ENCODE data around the gene ZNF433.
"Not testable (repeated sequence)": the region's sequence is repeated elsewhere in the genome, so short reads cannot be mapped to it uniquely, and the experiment has no call there.

The ZNF433 gene

DNA sequence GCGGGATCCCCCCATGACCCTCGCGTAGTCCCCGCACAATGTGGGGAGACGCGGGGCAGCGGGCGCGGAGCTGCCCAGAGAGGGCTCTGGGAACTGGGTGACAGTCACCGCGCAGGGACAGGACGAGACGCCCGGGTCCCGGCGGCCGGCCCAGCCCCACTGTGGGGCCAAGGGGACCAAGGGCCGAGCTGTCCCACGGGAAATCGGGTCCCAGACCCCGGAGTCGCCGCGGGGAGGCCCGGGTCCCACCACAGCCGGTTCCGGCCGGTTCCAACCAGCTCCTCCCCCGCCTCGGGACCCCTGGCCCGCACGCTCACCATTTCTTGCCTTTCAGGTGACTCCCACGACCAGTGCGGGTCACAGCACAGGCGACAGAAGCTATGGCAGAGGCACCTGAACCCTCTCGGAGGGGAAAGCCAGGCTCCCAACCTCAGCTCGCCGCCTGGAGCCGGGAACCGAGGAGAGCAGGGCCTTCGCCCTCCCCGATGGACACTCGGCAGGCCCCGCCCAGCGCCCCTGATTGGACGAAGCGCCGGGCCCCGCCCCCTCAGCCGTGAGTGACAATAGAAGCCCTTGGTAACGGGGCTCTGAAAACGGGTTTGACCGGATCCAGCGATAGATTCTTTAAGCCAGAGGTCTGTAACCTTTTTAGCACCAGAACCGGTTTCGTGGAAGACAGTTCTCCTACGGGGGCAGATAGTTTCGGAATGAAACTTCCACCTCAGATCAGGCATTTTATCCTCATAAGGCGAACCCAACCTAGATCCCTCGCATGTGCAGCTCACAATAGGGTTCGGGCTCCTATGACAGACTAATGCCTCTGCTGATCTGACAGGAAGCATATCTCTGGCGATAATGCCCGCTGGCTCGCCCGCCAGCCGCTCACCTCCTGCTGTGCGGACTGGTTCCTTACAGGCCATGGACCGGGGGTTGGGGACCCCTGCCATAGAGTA is at the start of gene ZNF433:
TSS of gene ZNF433 (minus strand) at position 460 of the 953 bp plus-strand sequence. CDS start at position 320, 140 bp downstream.
- FAIRE-seq: no peak

DNA sequence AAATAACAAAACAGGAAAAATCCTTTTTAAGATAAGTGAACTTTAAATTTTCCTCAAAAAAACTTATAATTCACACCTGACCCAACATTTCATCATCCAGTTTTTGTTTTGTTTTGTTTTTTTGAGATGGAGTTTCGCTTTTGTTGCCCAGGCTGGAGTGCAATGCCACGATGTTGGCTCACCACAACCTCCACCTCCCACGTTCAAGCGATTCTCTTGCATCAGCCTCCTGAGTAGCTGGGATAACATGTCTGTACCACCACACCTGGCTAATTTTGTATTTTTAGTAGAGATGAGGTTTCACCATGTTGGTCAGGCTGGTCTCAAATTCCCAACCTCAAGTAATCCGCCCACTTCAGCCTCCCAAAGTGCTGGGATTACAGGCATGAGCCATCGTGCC is 47.9 kb upstream of the ZNF433 start:
- not testable (repeated sequence) for FAIRE-seq

DNA sequence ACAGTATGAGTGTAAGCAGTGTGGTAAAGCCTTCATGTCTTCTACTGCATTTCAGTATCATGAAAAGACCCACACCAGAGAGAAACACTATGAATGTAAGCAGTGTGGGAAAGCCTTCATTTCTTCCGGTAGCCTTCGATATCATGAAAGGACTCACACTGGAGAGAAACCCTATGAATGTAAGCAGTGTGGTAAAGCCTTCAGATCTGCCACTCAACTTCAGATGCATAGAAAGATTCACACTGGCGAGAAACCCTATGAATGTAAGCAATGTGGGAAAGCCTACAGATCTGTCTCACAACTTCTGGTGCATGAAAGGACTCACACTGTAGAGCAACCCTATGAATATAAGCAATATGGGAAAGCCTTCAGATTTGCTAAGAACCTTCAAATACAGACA is 41.9 kb upstream of the ZNF433 start:
- FAIRE-seq: no peak

DNA sequence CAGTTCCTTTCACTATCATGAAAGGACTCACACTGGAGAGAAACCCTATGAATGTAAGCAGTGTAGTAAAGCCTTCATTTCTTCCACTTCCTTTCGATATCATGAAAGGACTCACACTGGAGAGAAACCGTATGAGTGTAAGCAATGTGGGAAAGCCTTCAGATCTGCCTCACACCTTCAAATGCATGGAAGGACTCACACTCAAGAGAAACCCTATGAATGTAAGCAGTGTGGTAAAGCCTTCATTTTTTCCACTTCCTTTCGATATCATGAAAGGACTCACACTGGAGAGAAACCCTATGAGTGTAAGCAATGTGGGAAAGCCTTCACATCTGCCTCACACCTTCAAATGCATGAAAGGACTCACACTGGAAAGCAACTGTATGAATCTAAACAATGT is 40.9 kb upstream of the ZNF433 start:
- FAIRE-seq: not testable (repeated sequence)

DNA sequence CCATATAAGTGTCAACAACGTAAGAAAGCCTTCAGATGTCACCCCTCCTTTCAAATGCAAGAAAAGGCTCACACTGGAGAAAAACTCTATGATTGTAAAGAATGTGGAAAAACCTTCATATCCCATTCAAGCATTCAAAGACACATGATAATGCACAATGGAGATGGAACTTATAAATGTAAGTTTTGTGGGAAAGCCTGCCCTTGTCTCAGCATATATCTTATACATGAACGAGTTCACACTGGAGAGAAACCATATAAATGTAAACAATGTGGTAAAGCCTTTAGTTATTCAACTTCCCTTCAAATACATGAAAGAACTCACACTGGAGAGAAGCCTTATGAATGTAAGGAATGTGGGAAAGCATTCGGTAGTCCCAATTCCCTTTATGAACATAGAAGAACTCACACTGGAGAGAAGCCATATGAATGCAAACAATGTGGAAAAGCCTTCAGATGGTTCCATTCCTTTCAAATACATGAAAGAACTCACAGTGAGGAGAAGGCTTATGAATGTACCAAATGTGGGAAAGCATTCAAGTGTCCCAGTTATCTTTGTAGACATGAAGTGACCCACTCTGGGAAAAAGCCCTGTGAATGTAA is 40.2 kb upstream of the ZNF433 start:
- no peak for FAIRE-seq

DNA sequence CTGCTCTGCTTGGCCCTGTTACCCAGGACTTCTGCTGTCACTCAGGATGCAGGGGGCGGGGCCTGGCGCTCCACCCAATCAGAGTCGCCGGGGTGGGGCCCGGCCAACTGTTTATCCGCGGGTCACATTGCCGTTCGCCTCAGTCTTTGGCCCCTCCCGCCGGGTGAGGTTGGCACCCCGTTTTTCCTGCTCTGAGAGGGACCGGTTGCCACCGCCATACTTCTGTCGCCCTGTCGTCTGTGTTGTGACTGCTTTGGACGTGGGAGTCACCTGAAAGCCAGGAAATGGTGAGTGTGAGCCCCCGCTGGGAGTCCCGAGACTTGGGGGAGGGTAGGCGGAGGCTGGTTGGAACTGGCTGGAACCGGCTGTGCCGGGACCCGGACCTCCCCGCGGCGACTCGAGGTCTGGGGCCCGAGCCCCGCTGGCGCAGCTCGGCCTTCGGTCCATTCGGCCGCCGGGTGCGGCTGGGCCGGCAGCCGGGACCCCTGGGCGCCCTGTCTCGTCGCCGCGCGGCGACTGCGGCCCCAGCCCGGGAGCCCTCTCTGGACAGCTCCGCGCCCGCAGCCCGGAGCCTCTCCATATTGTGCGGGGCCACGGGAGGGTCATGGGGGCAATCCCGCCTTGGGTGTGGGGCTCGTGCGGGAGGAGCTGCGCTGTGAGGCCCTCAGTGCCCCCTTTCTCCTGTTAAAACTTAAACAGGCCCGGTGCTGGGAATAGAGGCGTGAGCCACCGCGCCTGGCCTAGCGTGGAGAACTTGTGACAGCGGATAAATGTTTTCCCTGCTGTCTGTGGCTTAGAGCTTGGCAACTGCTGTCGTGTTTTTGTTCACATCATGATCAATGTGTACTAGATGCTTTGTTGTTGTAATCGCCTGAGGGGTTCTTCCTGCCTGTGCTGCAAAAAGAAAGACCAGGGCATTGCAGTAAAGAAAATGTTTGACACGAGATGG is 29.4 kb upstream of the ZNF433 start, which contains the start of gene ZNF844:
TSS of gene ZNF844 (plus strand) at position 142 of the 949 bp plus-strand sequence. CDS start at position 285, 143 bp downstream.
- FAIRE-seq: no peak

DNA sequence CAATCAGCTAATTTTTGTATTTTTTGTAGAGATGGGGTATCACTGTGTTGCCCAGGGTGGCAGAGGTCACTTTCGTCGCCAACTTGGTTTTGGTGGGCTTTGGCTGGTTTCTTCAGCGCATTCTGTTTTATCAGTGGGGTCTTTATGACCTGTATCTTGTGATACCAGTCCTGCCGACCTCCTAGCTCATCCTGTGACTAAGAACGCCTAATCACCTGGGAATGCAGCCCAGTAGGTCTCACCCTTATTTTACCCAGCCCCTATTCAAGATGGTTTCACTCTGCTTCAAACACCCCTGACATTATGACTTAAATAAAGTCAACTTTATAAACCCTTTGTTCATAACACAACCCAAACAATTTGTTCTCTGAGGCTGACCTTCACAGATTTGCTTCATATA is 20.3 kb upstream of the ZNF433 start:
- no peak for FAIRE-seq

DNA sequence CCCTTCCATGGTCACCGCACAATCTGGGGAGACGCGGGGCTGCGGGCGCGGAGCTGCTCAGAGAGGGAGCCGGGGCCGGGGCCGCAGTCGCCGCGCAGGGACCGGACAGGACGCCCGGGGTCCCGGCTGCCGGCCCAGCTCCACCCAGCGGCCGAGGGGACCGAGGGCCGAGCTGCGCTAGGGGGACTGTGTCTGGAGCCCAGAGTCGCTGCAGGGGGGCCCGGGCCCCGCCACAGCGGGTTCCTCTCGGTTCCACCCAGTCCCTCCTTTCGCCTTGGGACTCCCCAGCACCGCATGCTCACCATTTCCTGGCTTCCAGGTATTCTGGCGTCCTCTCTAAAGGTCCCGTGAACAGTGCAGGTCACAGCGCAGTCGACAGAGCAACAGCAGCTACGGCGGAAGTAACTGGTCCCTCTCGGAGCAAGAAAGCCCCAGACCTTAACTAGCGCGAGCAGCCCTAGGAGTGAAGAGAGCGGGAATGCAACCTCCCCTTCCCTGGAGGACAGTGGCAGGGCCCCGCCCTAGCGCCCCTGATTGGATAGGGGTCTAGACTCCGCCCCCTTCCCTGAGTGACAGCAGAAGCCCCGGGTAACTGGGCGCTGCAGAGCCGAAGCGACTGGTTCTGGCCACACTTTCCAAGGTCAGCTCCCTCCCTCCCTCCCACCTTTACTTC is 17.2 kb upstream of the ZNF433 start, which contains the start of gene ZNF878:
TSS of gene ZNF878 (minus strand) at position 465 of the 673 bp plus-strand sequence. CDS start at position 305, 160 bp downstream.
- FAIRE-seq: peak; percentile 59

DNA sequence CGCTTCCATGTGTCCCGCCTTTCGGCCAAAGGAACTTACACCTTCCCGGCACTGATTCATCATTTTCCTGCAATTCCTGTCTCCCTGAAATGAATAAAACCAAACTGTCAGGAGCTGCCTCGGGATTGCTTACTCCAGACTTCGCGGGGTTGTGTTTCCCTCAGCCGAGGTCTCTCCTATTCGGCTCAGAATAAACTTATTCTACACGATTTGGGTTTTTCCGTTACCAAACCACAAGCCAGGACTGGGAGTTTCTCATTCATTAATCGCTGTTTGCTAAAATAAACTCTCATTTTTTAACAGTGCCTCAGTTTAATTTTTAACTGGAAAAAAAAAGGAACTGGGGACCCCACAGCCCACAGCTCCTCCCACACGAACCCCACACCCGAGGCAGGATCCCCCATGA is 16.6 kb upstream of the ZNF433 start:
- FAIRE-seq: no peak

DNA sequence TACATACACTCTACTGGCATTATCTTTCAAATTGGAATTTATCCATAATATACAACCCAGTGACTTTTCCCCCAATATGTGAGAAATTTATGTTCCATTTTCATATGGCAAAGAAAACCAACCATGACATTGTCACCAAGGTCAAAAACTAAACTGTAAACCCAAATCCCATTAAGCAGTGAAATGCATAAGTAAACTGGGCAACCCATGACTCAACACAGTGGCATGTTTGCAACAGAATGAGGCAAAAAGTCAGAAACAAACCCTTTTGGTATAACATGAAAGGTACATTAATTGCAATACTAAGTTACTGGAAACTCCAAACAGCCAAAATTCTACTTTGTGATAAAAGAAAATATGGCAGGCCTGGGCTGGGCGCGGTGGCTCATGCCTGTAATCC is 12.4 kb upstream of the ZNF433 start:
- FAIRE-seq: no peak

DNA sequence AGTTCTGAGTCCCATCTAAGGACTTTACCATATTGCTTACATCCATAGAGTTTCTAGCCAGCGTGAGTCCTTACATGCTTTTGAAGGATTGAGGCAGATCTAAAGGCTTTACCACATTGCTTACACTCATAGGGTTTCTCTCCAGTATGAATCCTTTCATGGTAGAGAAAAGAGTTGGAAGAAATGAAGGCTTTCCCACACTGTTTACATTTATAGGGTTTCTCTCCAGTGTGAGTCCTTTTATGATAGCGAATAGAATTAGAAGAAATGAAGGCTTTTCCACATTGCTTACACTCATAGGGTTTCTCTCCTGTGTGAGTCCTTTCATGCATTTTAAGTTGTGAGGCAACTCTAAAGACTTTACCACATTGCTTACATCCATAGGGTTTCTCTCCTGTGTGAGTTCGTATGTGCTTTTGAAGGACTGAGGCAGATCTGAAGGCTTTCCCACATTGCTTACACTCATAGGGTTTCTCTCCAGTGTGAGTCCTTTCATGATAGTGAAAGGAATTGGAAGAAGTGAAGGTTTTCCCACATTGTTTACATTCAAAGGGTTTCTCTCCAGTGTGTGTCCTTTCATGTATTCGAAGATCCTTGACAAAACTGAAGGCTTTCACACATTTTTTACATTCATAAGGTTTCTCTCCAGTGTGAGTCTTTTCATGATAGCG is 8.4 kb upstream of the ZNF433 start:
- FAIRE-seq: no peak

DNA sequence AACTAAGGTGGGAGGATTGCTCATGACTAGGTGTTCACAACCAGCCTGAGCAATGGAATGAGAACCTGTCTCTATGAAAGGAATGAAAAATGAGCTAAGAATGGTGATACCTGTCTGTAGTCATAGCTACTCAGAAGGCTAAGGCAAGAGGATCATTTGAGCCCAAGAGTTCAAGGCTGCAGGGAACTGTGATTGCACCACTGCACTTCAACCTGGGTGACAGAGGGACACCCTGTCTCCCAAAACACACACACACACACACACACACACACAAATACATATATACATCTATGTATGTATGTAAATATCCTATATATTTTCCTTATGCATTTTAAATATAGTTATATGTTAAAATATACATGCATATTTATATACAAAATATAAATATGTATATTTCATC is 7.4 kb upstream of the ZNF433 start:
- no peak for FAIRE-seq

DNA sequence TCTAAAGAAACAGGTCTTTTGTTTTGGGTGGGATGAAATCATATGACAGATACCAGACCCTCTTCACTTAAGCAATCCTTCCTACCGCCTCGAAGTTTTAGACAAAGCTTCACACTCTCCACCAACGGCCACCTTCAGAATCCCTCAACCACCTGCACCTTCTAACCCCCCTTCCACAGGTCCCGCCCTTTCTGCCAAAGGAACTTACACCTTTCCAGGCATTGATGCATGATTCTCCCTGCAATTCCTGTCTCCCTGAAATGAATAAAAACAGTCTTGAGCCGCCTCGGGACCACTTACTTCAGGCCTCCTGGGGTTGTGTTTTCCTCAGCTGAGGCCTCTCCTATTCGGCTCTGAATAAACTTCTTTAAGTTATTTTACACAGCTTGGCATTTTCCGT is 859 bp downstream of the ZNF433 start:
- no peak for FAIRE-seq

DNA sequence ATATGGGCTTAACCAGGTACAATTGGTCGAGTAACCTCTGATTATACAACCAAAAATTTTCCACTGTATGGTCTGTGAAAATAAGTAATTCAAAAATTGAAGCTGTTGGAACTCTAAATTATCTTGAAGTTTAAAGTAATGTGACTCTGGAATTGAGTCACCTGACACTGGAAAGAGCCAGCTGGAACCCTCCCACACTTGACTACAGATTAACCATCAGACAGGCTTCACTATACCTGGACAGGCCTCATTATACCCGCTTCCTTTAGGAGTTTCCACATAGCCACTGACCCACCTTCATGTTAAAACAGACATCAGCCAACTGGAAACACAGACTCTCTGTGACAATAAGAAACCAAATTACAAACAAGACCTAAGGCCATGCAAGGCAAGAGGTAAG is 1.3 kb downstream of the ZNF433 start:
- no peak for FAIRE-seq

DNA sequence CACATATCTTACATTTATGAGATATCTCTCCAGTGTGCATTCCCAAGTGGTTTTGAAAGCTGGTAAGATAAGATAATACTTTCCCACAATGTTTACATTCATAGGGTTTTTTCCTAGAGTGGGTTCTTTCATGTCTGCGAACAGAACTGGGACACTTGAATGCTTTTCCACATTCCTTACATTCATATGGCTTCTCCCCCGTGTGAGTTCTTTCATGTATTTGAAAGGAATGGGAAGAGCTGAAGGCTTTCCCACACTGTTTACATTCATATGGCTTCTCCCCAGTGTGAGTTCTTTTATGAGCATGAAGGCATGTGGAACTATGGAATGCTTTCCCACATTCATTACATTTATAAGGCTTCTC is 19.7 kb downstream of the ZNF433 start:
- no peak for FAIRE-seq

DNA sequence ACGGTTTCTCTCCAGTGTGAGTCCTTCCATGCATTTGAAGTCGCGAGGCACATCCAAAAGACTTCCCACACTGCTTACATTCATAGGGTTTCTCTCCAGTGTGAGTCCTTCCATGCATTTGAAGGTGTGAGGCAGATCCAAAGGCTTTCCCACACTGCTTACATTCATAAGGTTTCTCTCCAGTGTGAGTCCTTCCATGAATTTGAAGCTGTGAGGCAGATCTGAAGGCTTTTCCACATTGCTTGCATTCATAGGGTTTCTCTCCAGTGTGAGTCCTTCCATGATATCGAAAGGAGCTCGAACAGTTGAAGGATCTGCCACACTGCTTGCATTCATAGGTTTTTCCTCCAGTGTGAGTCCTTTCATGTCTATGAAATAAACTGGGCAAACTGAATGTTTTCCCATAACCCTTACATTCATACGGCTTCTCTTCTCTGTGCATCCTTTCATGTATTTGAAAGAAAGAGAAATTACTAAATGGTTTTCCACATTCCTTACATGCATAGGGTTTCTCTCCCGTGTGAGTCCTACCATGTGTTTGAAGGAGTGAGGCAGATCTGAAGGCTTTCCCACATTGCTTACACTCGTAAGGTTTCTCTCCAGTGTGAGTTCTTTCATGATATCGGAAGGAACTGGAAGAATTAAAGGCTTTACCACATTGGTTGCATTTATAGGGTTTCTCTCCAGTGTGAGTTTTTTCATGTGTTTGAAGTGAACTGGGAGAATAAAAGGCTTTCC is 20.3 kb downstream of the ZNF433 start:
- no peak for FAIRE-seq

DNA sequence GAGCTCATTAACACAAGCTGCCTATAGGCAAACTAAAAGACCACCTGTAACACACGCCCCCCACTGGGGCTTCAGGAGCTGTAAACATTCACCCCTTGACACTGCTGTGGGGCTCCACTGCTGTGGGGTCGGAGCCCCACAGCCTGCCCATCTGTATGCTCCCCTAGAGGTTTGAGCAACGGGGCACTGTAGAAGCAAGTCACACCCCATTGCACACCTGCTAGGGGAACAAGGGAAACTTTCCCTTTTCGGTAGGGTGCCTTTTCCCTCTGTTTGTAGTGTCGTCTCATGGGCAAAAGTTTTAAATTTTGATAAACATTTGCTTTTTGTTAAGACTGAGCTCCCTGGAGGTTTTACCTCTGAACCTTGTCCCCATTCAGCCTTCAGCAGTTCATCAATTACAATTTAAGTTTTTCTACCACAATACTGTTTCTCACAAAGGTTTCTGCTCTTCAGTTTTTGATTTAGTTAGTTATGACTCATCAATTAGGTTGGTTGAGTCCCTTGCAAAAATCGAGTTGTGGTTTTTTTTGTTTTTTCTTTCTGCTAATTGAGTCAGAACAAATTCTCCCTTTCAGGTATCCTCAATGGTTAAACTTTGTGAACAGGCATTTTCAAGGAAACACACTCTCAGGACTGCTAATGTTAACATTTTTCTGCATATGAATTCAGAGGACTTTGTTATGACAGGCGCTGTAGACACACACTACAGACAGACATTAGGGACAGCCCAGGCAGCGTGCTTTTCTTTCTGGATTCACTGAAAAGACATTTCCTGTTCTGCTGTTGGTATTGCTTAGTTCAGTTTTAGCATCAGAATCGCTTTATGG is 35.1 kb downstream of the ZNF433 start:
- FAIRE-seq: no peak

DNA sequence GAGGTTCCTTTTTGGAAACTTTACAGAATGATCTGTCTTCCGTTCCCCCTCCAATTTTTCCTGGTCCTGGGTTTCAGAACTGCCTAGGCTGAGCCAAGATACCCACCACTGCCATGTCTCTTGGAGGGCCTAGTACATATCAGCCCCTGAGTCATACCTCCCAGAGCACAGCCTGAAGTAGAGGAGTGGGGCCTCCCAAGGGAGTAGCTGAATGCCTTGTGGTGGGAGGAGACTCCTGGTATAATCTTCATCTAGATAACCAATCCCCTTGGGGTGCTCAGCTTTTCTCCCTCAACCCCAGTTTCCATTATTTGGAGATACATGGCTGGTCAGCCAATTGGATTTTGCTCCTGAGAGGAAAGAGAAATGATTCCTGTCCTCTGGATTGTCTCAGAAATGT is 40.3 kb downstream of the ZNF433 start:
- FAIRE-seq: no peak

DNA sequence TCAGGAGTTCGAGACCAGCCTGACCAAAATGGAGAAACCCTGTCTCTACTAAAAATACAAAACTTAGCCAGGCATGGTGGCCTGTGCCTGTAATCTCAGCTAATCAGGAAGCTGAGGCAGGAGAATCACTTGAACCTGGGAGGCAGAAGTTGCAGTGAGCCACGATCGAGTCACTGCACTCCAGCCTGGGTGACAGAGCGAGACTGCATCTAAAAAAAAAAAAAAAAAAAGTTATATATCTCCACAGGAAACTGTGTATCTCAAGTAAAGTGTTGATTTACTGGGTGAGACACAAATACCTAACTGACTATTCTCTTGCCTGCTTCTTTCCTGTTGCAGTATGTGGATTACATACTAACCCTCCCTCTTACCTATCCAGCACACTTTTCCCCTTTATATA is 43.6 kb downstream of the ZNF433 start:
- FAIRE-seq: not testable (repeated sequence)

DNA sequence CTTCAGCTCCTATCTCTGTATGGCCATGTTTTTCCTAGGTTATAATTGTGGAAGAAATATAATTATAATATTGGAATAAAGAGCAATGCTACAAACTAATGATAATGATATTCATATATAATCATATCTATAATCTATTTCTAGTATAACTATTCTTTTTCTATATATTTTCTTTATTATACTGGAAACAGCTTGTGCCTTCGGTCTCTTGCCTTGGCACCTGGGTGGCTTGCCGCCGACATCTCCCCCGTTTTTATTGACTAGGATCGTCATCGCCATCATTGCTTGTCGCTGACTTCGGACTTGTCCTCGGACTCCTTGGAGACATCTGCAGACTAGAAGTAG is 46.4 kb downstream of the ZNF433 start:
- no peak for FAIRE-seq

Measured in A204.1 (cell line).